SK-N-SH (cell line): Measurements from ENCODE around the gene PARP14. TPM values are rescaled to one million over a fixed set of nuclear protein-coding genes. Genes with fewer than 3 reads are reported as not detected.
A peak's percentile ranks its signal among the peaks of the same experiment; 100 is the strongest.

Experiments
- CTCF ChIA-PET: fragments of 300-600, 350-600 bp; formaldehyde crosslinking; extraction: SDS; loops from one replicate; lab custom pipeline; 2021; lab: Yijun Ruan, JAX
- POLR2A ChIA-PET: fragments of 350-600 bp; sonication (Branson Sonifier 250); formaldehyde crosslinking; extraction: SDS; loops from one replicate; lab custom pipeline; 2020; ENCODE audit warnings: antibody characterized with exemption, inconsistent platforms; lab: Yijun Ruan, JAX
- DNase-seq: peaks from one replicate; pipeline ENCODE4 v3.0.0; 2012
- H2AFZ ChIP-seq: fragments of 200-600 bp; sonication (generic); 2 replicates; pipeline ENCODE4 v1.8.1; 2016; ENCODE audit warnings: antibody characterized with exemption, mild to moderate bottlenecking, low read depth
- H3F3A ChIP-seq: fragments of 200-600 bp; sonication (generic); replicated peaks from 2 replicates; pipeline ENCODE3; 2016; ENCODE audit warnings: antibody characterized with exemption, mild to moderate bottlenecking; ENCODE audit not compliant: insufficient read depth
- H3K27ac ChIP-seq, 2 experiments: fragments of 200-500 bp in 1 of 2; fragments of 200-600 bp in 1 of 2; sonication (Bioruptor generic) in 1 of 2; sonication (generic), shearing (Covaris generic) in 1 of 2; 2 replicates each; pipeline versions ENCODE4 v1.5.1 to v1.6.1; 2014 to 2016; ENCODE audit warnings: low read depth in 2 of 2, inconsistent platforms in 1 of 2, low read length in 1 of 2, mild to moderate bottlenecking in 1 of 2, mixed read lengths in 1 of 2
- H3K27me3 ChIP-seq: fragments of 200-600 bp; sonication (generic), shearing (Covaris generic); 2 replicates; pipeline ENCODE4 v1.6.1; 2016; ENCODE audit warnings: mixed run types; ENCODE audit not compliant: insufficient read depth
- H3K36me3 ChIP-seq, 2 experiments: fragments of 200-500 bp in 1 of 2; fragments of 200-600 bp in 1 of 2; sonication (Bioruptor generic) in 1 of 2; sonication (generic) in 1 of 2; replicated peaks in 1 of 2; 2 replicates each; pipeline versions ENCODE3 to v1.5.1; 2014 to 2016; ENCODE audit warnings: low read length in 1 of 2, mild to moderate bottlenecking in 1 of 2; ENCODE audit not compliant: insufficient read depth in 2 of 2, control insufficient read depth in 1 of 2
- H3K4me1 ChIP-seq, 2 experiments: fragments of 200-500 bp in 1 of 2; fragments of 200-600 bp in 1 of 2; sonication (Bioruptor generic) in 1 of 2; sonication (generic), shearing (Covaris generic) in 1 of 2; 2 replicates each; pipeline versions ENCODE4 v1.5.1 to v1.6.1; 2014 to 2016; ENCODE audit warnings: low read depth in 1 of 2, low read length in 1 of 2, mixed run types in 1 of 2; ENCODE audit not compliant: insufficient read depth in 2 of 2, control insufficient read depth in 1 of 2
- H3K4me2 ChIP-seq: fragments of 200-600 bp; sonication (generic), shearing (Covaris generic); 2 replicates; pipeline ENCODE4 v1.6.1; 2017; ENCODE audit warnings: mixed run types
- H3K4me3 ChIP-seq, 2 experiments: fragments of 200-500 bp in 1 of 2; fragments of 200-600 bp in 1 of 2; sonication (Bioruptor generic) in 1 of 2; sonication (generic), shearing (Covaris generic) in 1 of 2; 2 replicates each; pipeline versions ENCODE4 v1.5.1 to v1.8.1; 2014 to 2016; ENCODE audit warnings: low read depth in 2 of 2, inconsistent platforms in 1 of 2, low read length in 1 of 2, mild to moderate bottlenecking in 1 of 2, mixed read lengths in 1 of 2, moderate library complexity in 1 of 2
- H3K79me2 ChIP-seq: fragments of 200-600 bp; sonication (generic); 2 replicates; pipeline ENCODE4 v1.8.1; 2017; ENCODE audit warnings: mild to moderate bottlenecking; ENCODE audit not compliant: insufficient read depth
- H3K9ac ChIP-seq: fragments of 200-600 bp; sonication (generic); 2 replicates; pipeline ENCODE4 v1.6.1; 2017; ENCODE audit warnings: mixed run types
- H3K9me2 ChIP-seq: fragments of 200-600 bp; sonication (generic); 2 replicates; pipeline ENCODE4 v1.6.1; 2017; ENCODE audit warnings: mixed run types
- H3K9me3 ChIP-seq: fragments of 200-600 bp; sonication (generic); 2 replicates; pipeline ENCODE4 v1.6.1; 2017; ENCODE audit warnings: mixed run types, mild to moderate bottlenecking, moderate library complexity
- H4K20me1 ChIP-seq: fragments of 200-600 bp; sonication (generic); 2 replicates; pipeline ENCODE4 v1.6.1; 2017; ENCODE audit warnings: mild to moderate bottlenecking, mixed run types; ENCODE audit not compliant: insufficient read depth
- ELF1 ChIP-seq: IDR thresholded peaks from 2 replicates; pipeline ENCODE4 v1.4.0; 2012
- EZH2phosphoT487 ChIP-seq: fragments of 200-600 bp; sonication (generic); IDR thresholded peaks from 2 replicates; pipeline ENCODE4 v1.6.1; 2017; ENCODE audit warnings: low read depth, mixed run types, mild to moderate bottlenecking, antibody characterized with exemption, moderate library complexity, borderline replicate concordance
- JUND ChIP-seq: IDR thresholded peaks from 2 replicates; pipeline ENCODE4 v1.4.0; 2012
- MEF2A ChIP-seq: IDR thresholded peaks from 2 replicates; pipeline ENCODE4 v1.4.0; 2012; ENCODE audit warnings: low read depth, borderline replicate concordance
- PBX3 ChIP-seq: IDR thresholded peaks from 2 replicates; pipeline ENCODE4; 2012
- RAD21 ChIP-seq: IDR thresholded peaks from 2 replicates; pipeline ENCODE4 v1.6.1; 2012; ENCODE audit warnings: mild to moderate bottlenecking, low read length
- RCOR1 ChIP-seq: fragments of 150-350 bp; IDR thresholded peaks from 2 replicates; pipeline ENCODE4 v1.6.1; 2017; ENCODE audit warnings: antibody characterized with exemption, low read length
- SIN3A ChIP-seq: IDR thresholded peaks from 2 replicates; pipeline ENCODE4 v1.6.1; 2012; ENCODE audit warnings: low read depth, mild to moderate bottlenecking, low read length, moderate library complexity, borderline replicate concordance
- SMC3 ChIP-seq: IDR thresholded peaks from 2 replicates; pipeline ENCODE4 v1.6.1; 2012; ENCODE audit warnings: low read depth, low read length, improper control_type of control experiment
- WGBS: methylation state at CpG from one replicate; pipeline ENCODE4 v1.1.6; 2017; ENCODE audit warnings: low lambda C conversion rate; 5-methylcytosine and 5-hydroxymethylcytosine counted together
- polyA plus RNA-seq, 3 experiments: library from polyadenylated mRNA; depleted of rRNA; stranded (reverse); fragments of >200 nt; gene quantifications; 2 replicates each; pipeline ENCODE4 v1.2.3, GENCODE V29; 2012
- TF ChIP-seq, protein P1 (sequence below): IDR thresholded peaks from 2 replicates; pipeline ENCODE4 v1.4.0; 2012; ENCODE audit warnings: low read depth, borderline replicate concordance

PARP14 gene
- polyA plus RNA-seq, 1 of the 3 experiments (the other 2 are of a cell fraction) = 9.2 TPM

DNA sequence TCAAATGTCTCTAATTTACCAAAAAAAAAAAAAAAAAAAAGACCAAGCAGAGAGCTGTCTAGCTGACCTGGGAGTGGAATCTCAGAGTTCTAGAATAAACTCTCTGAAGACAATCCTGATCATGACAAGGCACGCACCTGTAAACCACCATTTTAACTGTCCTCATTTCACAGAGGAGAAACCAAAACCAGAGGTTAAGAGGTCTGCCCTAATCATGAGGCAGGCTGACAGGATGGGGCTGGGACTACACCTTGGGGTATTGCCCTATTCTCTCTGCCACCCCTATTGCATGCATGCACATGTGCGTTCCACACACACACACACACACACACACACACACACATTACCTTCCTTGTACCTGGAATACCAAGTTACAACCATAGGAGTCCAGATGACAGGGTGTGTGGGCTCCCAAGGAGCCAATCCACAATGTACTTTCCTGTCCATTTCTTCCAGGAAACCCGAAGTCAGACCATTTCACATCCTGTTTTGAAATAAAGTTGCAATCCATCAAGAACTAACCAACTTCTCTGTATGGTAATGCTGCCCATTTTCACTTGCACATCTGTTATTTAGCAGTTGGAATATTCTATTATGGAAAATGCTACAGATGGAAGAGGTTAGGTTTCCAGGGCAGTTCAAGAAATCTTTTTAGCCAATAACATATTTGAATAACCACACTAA lies 78.4 kb downstream of the PARP14 start:
- Histone ChIP-seq H2AFZ (no peak overlapping the region), H3K9me2 (no peaks in the 10 kb centered on the region), H4K20me1 (no peaks in the 10 kb centered on the region), H3K27me3 (no peaks in the 10 kb centered on the region)
- DNase-seq = no peak
- no peak for TF ChIP-seq EZH2phosphoT487
- no peak for TF ChIP-seq PBX3
- TF ChIP-seq MEF2A = no peak
- no peak for TF ChIP-seq RAD21
- TF ChIP-seq RCOR1 = no peak
- TF ChIP-seq SIN3A = no peak
- TF ChIP-seq, protein P1, sequence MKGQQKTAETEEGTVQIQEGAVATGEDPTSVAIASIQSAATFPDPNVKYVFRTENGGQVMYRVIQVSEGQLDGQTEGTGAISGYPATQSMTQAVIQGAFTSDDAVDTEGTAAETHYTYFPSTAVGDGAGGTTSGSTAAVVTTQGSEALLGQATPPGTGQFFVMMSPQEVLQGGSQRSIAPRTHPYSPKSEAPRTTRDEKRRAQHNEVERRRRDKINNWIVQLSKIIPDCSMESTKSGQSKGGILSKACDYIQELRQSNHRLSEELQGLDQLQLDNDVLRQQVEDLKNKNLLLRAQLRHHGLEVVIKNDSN = no peak
- no peak for TF ChIP-seq JUND
- TF ChIP-seq, all 33 proteins: peak for 0
- WGBS = 89% methylated on average over 2 of the region's 3 CpGs
- Histone ChIP-seq H3K4me3 (no peak overlapping the region), H3K36me3 (peaks cover 14 to 20% of the 10 kb centered on the region in 2 experiments), H3K4me2 (no peak overlapping the region), H3K4me1 (no peaks in the 10 kb centered on the region), H3K27ac (no peak overlapping the region), H3K9me3 (no peaks in the 10 kb centered on the region), H3F3A (peaks cover 4% of the 10 kb centered on the region), H3K9ac (no peak overlapping the region), H3K79me2 (no peaks in the 10 kb centered on the region)
- POLR2A ChIA-PET = no interaction called here
- CTCF ChIA-PET = interaction anchor here (1.1 to 1.3 kb wide), 3 partner anchors 8 to 15 kb away, joined by 3 read pairs; no protein-coding TSS in a partner anchor

- TF ChIP-seq PBX3 (peak; percentile 51), RCOR1 (no peak), SMC3 (no peak), ELF1 (no peak), EZH2phosphoT487 (no peak)
- no peaks in the 10 kb centered on the region for H3K4me1 ChIP-seq
- H3K4me2 ChIP-seq = no peak overlapping the region
- H3K27ac ChIP-seq = no peak overlapping the region
- no peak overlapping the region for H3K9ac ChIP-seq
- no peaks in the 10 kb centered on the region for H3K9me2 ChIP-seq
- no peak for DNase-seq
- no peaks in the 10 kb centered on the region for H3K79me2 ChIP-seq
- no peak overlapping the region for H3K4me3 ChIP-seq
- H4K20me1 ChIP-seq = no peaks in the 10 kb centered on the region
- H3K36me3 ChIP-seq = peaks cover 9 to 11% of the 10 kb centered on the region in 2 experiments
- H2AFZ ChIP-seq = no peak overlapping the region
- H3K27me3 ChIP-seq = no peaks in the 10 kb centered on the region
- no peaks in the 10 kb centered on the region for H3K9me3 ChIP-seq
- peaks cover 4% of the 10 kb centered on the region for H3F3A ChIP-seq
- CTCF ChIA-PET = interaction anchor here (0.9 to 1.1 kb wide), 3 partner anchors 9 to 10 kb away, joined by 3 read pairs; no protein-coding TSS in a partner anchor
- POLR2A ChIA-PET = interaction anchor here (0.7 kb wide), 1 partner anchor 1012 kb away, joined by 4 read pairs; no protein-coding TSS in a partner anchor
- 53% methylated on average over 3 of the region's 3 CpGs for WGBS
Observed at GRCh38 chr3:122760453-122761271, 80.0 kb downstream of the PARP14 start.
